HG03432 (cell line): Measurements from ENCODE around the gene MBLAC1.

Experiments
- ATAC-seq: cut with Tn5 transposase; IDR thresholded peaks from one replicate; pipeline ENCODE4 v1.9.1; 2021; ENCODE audit warnings: mild to moderate bottlenecking, moderate library complexity; ENCODE audit not compliant: unreplicated experiment

Gene MBLAC1

GRCh38 chr7:100126931-100127865, at the start of gene MBLAC1:
Gene MBLAC1, plus strand, starts transcription at chr7:100126967. Its CDS starts 429 bp downstream, at chr7:100127396.
- peak; percentile 65 for ATAC-seq

GRCh38 chr7:100077205-100077604, 49.6 kb upstream of the MBLAC1 start:
- ATAC-seq = no peak

DNA sequence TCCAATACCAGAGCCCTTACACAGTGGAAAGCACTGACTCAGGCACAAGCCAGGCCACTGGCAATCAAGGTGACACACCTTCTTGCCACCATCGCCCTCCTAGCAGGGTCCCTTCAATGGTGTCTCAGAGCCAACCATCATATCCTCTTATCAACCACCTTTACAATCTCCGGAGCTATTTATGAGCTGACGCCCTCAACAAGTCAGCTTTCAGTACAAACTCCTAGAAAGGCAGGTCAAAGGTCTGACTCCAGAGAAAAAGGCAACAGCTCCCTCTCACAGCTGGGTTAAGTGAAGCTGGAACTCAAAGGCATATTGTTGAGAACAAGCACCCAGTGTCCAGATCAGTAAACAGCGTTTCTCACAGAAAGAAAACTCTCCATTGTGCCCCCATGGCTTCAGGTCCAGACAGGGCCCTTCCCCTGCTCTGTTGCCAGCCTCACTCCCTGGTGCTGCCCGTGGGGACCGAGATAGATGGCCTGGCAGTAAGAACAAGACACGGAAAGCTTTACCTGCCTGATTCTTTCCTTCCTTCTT, 47.7 kb upstream of the MBLAC1 start:
- ATAC-seq = no peak

- no peak for ATAC-seq
Measured at GRCh38 chr7:100080907-100081534, 45.7 kb upstream of the MBLAC1 start.

- ATAC-seq = peak; percentile 83
Measured at GRCh38 chr7:100081535-100082102, 45.1 kb upstream of the MBLAC1 start, which contains the start of gene ZNF3. Gene ZNF3, minus strand, starts transcription at chr7:100081723. Its CDS starts 4,366 bp downstream, at chr7:100077357.

DNA sequence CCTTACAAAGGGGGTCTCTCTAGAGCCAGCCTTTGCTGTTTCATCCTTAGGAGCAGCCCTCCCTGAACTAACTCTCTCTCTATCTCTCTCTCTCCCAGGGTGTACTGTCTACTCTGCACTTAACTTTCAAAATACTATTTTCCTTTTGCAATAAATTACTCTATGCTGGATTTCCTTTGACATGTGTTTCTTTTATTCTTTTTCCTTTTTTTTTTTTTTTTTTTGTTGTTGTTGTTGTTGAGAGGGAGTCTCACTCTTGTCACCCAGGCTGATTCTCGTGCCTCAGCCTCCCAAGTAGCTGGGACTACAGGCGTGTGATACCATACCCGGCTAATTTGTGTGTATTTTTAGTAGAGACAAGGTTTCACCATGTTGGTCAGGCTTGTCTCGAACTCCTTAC, 43.8 kb upstream of the MBLAC1 start:
- no peak for ATAC-seq

- ATAC-seq = no peak
Measured at GRCh38 chr7:100085515-100085914, 41.3 kb upstream of the MBLAC1 start.

DNA sequence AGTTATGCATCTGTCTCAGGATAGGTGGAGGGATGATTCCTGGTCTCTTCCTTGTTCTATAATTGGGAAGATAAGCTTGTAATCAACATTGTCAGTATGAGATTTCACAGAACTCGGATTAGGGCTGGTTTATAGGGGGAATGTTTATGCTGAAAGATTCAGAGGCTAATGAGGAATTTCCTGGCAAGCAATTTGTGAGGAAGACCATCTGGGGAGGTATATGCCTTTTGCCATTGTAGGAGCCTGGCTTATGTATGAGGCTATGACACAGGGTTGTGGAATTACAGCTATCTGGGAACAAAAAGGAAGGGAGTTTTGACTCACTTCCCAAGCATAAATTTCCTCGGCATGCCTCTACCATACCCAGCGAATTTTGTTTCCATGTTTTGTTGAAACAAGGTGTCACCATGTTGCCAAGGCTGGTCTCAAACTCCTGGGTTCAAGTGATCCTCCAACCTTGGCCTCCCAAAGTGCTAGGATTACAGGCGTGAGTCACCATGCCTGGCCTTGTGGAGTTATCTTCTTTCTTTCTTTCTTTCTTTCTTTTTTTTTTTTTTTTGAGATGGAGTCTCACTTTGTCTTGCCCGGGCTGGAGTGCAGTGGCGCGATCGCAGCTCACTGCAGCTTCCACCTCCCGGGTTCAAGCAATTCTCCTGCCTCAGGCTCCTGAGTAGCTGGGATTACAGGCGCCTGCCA, 39.6 kb upstream of the MBLAC1 start:
- ATAC-seq = no peak

GRCh38 chr7:100088095-100088620, 38.6 kb upstream of the MBLAC1 start:
- peak; percentile 22 for ATAC-seq

DNA sequence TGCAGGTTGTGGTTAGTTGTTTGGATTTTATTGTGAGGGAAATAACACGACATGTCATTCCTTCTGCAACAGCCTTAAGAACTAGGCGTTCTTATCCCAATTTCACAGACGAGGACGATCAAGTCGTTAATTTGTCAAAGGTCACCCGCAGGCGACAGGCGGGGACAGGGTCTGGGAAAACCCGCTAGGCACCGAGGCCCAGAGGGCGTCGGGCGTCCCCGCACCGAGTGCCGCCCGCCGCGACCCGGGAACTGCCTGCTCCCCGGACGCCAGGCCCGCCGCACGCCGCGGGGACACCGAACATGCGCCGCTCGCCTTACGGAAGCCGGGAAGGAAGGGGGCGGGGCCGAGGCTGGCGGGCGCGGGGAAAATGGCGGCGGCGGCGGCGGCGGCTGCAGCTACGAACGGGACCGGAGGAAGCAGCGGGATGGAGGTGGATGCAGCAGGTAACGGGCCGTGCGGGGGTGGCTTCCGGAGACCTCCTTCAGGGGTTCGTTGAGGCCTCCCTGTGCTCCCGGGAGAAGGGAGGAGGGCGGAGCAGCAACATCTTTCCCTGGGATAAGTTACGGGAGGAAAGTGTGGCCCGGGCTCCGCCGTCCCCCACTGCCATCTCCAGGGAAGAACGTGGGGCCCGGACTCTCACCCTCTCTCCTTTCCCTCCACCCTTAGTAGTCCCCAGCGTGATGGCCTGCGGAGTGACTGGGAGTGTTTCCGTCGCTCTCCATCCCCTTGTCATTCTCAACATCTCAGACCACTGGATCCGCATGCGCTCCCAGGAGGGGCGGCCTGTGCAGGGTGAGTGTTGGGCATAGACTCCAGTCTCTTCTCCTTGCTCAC, 37.9 kb upstream of the MBLAC1 start, which contains the start of gene COPS6:
TSS of gene COPS6 (plus strand) at position 349 of the 837 bp plus-strand sequence. CDS start at position 371, 22 bp downstream.
- peak; percentile 70 for ATAC-seq

DNA sequence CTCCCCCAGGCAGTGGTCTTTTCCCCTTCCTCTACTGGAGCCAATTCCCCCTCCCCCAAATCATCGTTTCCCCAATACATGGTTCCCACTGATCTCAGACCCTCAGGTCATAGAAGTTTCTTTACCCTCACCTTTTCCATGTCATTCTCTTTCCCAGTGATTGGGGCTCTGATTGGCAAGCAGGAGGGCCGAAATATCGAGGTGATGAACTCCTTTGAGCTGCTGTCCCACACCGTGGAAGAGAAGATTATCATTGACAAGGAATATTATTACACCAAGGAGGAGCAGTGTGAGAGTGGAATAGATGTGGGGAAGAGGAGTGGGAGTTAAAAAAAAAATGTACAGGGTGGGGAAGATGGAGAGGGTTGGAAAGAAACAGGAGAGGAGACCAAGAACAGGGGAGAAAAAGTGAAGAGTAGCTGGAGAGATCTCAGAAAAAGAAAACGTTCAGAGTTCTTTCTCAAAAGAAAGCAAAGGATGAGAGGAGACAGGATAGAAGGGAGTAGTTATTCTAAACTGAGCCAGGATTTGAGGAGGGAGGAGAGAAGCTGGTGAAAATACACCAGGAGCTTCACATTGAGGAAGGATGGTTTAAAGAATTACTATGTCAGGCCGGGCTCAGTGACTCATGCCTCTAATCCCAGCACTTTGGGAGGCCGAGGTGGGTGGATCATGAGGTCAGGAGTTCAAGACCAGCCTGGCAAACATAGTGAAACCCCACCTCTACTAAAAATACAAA, 37.1 kb upstream of the MBLAC1 start:
- ATAC-seq = no peak

GRCh38 chr7:100090527-100091410, 36.0 kb upstream of the MBLAC1 start:
- no peak for ATAC-seq

DNA sequence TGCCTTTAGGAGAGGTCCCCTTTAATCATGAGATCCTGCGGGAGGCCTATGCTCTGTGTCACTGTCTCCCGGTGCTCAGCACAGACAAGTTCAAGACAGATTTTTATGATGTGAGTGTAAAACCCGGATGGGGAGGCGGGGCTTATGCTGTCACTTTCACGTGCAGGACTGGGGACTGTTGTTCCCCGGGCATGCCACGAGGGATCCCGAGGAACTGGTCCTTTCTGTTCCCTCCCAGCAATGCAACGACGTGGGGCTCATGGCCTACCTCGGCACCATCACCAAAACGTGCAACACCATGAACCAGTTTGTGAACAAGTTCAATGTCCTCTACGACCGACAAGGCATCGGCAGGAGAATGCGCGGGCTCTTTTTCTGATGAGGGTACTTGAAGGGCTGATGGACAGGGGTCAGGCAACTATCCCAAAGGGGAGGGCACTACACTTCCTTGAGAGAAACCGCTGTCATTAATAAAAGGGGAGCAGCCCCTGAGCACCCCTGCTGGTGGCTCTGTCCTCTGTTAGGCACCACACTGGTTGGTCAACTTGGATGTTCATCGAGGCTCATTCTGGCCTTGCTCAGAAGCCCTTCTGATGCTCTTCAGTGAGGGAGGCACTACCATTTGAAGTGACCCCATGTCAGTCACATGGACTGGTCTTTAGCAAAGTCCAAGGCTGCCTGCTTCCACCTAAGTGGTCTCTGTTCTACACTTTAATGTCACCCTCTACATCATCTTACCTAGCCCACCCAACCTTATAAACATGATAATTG, 35.2 kb upstream of the MBLAC1 start:
- no peak for ATAC-seq

GRCh38 chr7:100093054-100093453, 33.7 kb upstream of the MBLAC1 start:
- ATAC-seq = no peak

DNA sequence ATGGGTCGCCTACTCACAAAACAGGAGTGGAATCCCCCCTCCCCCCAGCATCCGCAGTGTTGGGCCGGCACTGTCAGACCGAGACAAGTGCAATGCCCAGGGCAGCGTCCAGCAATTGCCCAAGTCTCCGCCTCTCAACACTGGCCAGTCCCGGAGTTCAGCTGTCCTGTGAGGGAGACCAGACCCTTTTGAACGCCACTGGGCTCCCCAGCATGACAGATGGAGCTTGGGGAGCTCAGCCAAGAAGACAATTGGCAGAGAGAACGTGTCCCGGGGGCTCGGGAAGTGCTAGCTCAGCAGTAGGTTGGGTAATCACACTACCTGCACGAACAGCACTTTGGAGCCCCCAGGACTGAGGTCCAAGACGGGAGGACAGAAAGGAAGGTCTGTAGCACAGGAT, 33.3 kb upstream of the MBLAC1 start:
- no peak for ATAC-seq

- no peak for ATAC-seq
Measured at GRCh38 chr7:100093925-100094486, 32.8 kb upstream of the MBLAC1 start.

- ATAC-seq = no peak
Measured at GRCh38 chr7:100095289-100095688, 31.5 kb upstream of the MBLAC1 start.
